ENCODE data around the gene RNF144A.

Gene RNF144A

DNA sequence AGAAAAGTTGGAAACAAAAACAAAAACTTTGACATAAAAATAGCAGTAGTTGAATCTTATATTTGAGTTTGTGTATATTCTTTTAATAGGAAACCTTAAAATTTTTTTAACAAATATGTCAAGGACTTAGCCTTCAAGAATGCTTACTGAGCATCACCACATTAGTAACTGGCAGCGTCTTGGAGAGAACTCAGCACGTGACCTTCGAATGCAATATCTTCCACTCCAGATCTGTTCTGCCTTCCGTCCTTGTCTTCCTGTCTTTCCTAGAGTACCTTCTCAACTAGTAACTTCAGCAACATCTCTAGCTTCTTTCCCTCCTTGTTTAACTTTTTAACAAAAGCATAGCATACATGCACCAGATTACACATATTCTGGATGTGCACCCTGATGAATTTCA is 38.7 kb upstream of the RNF144A start:
- no peak for TF ChIP-seq CEBPB (IDR thresholded peaks at IDR 0.05)
- TF ChIP-seq ZBTB7A (IDR thresholded peaks at IDR 0.05; ENCODE audit: low read depth) = no peak
- TF ChIP-seq EP300 (IDR thresholded peaks at IDR 0.05; ENCODE audit: borderline replicate concordance) = no peak
- no peak for TF ChIP-seq TAF1 (IDR thresholded peaks at IDR 0.05; ENCODE audit: low read depth)
- no peak for TF ChIP-seq CREB1 (IDR thresholded peaks at IDR 0.05; ENCODE audit: low read depth)
- TF ChIP-seq, protein P1, sequence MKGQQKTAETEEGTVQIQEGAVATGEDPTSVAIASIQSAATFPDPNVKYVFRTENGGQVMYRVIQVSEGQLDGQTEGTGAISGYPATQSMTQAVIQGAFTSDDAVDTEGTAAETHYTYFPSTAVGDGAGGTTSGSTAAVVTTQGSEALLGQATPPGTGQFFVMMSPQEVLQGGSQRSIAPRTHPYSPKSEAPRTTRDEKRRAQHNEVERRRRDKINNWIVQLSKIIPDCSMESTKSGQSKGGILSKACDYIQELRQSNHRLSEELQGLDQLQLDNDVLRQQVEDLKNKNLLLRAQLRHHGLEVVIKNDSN (IDR thresholded peaks at IDR 0.05) = no peak
- TF ChIP-seq RAD21 (IDR thresholded peaks at IDR 0.05; ENCODE audit: low read depth) = no peak
- TF ChIP-seq, protein P2, sequence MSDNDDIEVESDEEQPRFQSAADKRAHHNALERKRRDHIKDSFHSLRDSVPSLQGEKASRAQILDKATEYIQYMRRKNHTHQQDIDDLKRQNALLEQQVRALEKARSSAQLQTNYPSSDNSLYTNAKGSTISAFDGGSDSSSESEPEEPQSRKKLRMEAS (IDR thresholded peaks at IDR 0.05) = no peak
- no peak for TF ChIP-seq FOXM1 (IDR thresholded peaks at IDR 0.05; ENCODE audit: borderline replicate concordance, low read depth)
- TF ChIP-seq, protein P3, sequence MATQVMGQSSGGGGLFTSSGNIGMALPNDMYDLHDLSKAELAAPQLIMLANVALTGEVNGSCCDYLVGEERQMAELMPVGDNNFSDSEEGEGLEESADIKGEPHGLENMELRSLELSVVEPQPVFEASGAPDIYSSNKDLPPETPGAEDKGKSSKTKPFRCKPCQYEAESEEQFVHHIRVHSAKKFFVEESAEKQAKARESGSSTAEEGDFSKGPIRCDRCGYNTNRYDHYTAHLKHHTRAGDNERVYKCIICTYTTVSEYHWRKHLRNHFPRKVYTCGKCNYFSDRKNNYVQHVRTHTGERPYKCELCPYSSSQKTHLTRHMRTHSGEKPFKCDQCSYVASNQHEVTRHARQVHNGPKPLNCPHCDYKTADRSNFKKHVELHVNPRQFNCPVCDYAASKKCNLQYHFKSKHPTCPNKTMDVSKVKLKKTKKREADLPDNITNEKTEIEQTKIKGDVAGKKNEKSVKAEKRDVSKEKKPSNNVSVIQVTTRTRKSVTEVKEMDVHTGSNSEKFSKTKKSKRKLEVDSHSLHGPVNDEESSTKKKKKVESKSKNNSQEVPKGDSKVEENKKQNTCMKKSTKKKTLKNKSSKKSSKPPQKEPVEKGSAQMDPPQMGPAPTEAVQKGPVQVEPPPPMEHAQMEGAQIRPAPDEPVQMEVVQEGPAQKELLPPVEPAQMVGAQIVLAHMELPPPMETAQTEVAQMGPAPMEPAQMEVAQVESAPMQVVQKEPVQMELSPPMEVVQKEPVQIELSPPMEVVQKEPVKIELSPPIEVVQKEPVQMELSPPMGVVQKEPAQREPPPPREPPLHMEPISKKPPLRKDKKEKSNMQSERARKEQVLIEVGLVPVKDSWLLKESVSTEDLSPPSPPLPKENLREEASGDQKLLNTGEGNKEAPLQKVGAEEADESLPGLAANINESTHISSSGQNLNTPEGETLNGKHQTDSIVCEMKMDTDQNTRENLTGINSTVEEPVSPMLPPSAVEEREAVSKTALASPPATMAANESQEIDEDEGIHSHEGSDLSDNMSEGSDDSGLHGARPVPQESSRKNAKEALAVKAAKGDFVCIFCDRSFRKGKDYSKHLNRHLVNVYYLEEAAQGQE (IDR thresholded peaks at IDR 0.05; ENCODE audit: low read depth) = no peak
- TF ChIP-seq TCF12 (IDR thresholded peaks at IDR 0.05; ENCODE audit: low read depth) = no peak
- TF ChIP-seq NFIC (IDR thresholded peaks at IDR 0.05) = no peak
- no peak for TF ChIP-seq TEAD4 (IDR thresholded peaks at IDR 0.05)
- no peak for TF ChIP-seq YY1 (IDR thresholded peaks at IDR 0.05; ENCODE audit: low read depth)
- TF ChIP-seq EGR1 (IDR thresholded peaks at IDR 0.05) = no peak

DNA sequence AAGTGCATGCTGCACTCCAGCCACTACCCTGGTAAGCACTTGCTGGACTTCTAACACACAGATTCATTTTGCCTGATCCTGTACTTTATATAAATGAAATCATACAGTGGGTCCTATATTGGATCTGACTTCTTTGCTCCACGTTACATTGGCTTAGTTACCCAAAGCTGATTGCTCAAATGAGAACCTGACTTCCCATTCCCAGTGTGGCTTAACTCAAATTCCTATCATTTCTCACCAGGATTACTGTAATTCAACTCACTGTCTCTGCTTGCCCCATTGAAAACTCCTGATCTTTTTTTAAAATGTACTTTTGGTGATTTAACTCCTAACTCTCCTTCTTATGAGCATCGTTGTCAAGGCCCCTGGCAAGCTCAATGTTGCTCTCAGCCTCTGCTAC is 38.2 kb upstream of the RNF144A start:
- TF ChIP-seq TAF1 (IDR thresholded peaks at IDR 0.05; ENCODE audit: low read depth) = no peak
- TF ChIP-seq FOXM1 (IDR thresholded peaks at IDR 0.05; ENCODE audit: borderline replicate concordance, low read depth) = no peak
- no peak for TF ChIP-seq CREB1 (IDR thresholded peaks at IDR 0.05; ENCODE audit: low read depth)
- no peak for TF ChIP-seq EGR1 (IDR thresholded peaks at IDR 0.05)
- TF ChIP-seq, protein P1 (IDR thresholded peaks at IDR 0.05) = no peak
- TF ChIP-seq CEBPB (IDR thresholded peaks at IDR 0.05) = no peak
- no peak for TF ChIP-seq NFIC (IDR thresholded peaks at IDR 0.05)
- TF ChIP-seq ZBTB7A (IDR thresholded peaks at IDR 0.05; ENCODE audit: low read depth) = no peak
- TF ChIP-seq, protein P3 (IDR thresholded peaks at IDR 0.05; ENCODE audit: low read depth) = no peak
- TF ChIP-seq EP300 (IDR thresholded peaks at IDR 0.05; ENCODE audit: borderline replicate concordance) = no peak
- TF ChIP-seq, protein P2 (IDR thresholded peaks at IDR 0.05) = no peak
- no peak for TF ChIP-seq TCF12 (IDR thresholded peaks at IDR 0.05; ENCODE audit: low read depth)
- TF ChIP-seq YY1 (IDR thresholded peaks at IDR 0.05; ENCODE audit: low read depth) = no peak
- TF ChIP-seq TEAD4 (IDR thresholded peaks at IDR 0.05) = no peak

DNA sequence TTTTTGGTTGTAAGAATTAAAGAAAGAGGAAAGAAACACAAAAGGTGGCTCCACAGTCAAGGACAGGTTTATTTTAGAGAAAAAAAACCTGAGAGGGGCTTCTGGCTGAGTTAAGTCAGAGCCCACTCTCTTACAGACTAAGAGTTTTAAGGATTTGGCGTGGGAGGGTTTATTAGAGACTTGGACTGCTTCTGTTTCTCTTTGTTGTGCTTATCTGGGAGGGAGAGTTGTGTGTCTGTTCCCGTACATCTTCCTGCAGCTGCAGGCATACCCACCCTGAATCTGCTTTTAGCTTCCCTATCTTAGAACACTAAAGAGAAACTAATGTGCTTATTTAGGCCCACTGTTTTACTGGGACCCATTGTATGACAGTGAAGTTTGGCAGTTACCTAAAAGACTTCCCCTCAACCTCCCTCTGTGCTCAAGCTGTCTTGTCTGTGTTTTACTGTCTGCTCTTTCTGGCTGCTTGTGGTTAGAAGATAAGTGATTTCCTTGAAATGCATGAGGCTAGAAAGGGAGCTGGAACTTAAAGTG is 36.9 kb upstream of the RNF144A start:
- TF ChIP-seq, protein P2 (IDR thresholded peaks at IDR 0.05) = no peak
- TF ChIP-seq TEAD4 (IDR thresholded peaks at IDR 0.05) (no peak), YY1 (IDR thresholded peaks at IDR 0.05; ENCODE audit: low read depth) (no peak), ZBTB7A (IDR thresholded peaks at IDR 0.05; ENCODE audit: low read depth) (no peak)
- TF ChIP-seq, protein P1 (IDR thresholded peaks at IDR 0.05) = no peak

DNA sequence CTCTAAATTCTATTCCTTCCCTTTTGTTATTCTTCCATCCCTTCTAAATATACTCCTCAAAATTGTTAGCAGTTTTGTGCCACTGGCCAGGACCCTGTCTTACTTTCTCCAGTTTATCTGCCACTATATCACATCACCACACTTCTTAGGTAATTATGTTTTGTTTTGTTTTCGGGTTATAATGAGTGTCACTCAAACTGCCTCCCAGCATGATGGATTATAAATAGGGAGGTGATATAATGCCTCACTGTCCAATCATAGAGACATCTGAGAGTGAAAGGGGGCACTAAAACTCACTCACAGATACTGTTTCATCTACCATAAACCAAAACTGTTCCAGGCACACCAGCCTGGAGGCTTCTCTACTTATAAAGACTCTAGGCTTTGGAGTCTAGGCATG is 36.2 kb upstream of the RNF144A start:
- TF ChIP-seq NFIC (IDR thresholded peaks at IDR 0.05) (no peak), TEAD4 (IDR thresholded peaks at IDR 0.05) (no peak), EGR1 (IDR thresholded peaks at IDR 0.05) (no peak), TAF1 (IDR thresholded peaks at IDR 0.05; ENCODE audit: low read depth) (no peak), ZBTB7A (IDR thresholded peaks at IDR 0.05; ENCODE audit: low read depth) (no peak), EP300 (IDR thresholded peaks at IDR 0.05; ENCODE audit: borderline replicate concordance) (no peak), YY1 (IDR thresholded peaks at IDR 0.05; ENCODE audit: low read depth) (no peak), FOXM1 (IDR thresholded peaks at IDR 0.05; ENCODE audit: borderline replicate concordance, low read depth) (no peak), CREB1 (IDR thresholded peaks at IDR 0.05; ENCODE audit: low read depth) (no peak), TCF12 (IDR thresholded peaks at IDR 0.05; ENCODE audit: low read depth) (no peak), CEBPB (IDR thresholded peaks at IDR 0.05) (no peak), RAD21 (IDR thresholded peaks at IDR 0.05; ENCODE audit: low read depth) (no peak)
- TF ChIP-seq, protein P3 (IDR thresholded peaks at IDR 0.05; ENCODE audit: low read depth) = no peak
- TF ChIP-seq, protein P2 (IDR thresholded peaks at IDR 0.05) = no peak
- TF ChIP-seq, protein P1 (IDR thresholded peaks at IDR 0.05) = no peak

Measured in Ishikawa (cell line).